ENCODE measurements around the gene CCN5.
"Not testable (repeated sequence)": the region's sequence is repeated elsewhere in the genome, so short reads cannot be mapped to it uniquely, and the experiment has no call there.

The CCN5 gene

DNA sequence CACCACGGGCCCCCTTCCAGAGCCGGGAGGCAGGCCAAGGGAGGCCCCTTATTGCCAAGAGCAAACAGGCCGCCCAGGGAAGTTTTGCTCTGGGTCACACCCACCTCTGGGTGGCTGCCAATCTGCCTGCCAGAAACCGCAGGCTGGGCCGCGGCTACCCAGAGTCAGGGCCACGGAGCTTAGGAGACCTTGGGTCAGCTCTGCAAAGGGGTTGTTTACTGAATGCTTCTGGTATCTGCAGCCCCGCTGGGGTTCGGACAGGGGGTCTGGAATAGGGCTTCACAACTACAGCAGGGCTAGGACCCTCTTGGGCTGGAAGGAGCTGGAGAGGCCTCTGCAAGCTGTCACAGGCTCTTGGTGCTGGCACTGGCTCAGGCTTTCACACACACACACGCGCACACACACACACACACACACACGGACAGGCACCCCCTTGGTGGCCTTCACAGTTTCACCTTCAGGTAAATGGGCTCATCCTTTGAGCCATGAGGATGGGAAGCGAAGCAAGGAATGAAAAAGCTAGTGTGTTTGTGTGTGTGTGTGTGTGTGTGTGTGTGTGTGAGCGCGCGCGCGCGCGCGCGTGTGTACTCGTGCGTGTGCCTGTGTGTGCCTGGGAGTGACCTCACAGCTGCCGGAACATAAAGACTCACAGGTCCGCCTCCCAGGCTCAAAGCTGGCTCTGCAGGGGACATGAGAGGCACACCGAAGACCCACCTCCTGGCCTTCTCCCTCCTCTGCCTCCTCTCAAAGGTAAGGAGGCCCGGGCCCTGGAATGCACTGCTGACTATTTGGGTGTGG lies at the start of gene CCN5:
CCN5 (plus strand) TSS at position 669 of the 798 bp plus-strand sequence; CDS start at position 691, 22 bp downstream.
- Histone ChIP-seq H3K9ac (ENCODE audit: low read depth, low read length) (no peak within 1 kb of the TSS), H3K4me1 (ENCODE audit: control insufficient read depth, insufficient read depth, low read length) (no peaks in the 10 kb centered on the region), H3K9me3 (ENCODE audit: control insufficient read depth, insufficient read depth, low read length) (no peaks in the 10 kb centered on the region), H3K27ac (ENCODE audit: low read depth, low read length) (no peak within 1 kb of the TSS), H3K4me3 (ENCODE audit: low read depth, low read length) (no peak within 1 kb of the TSS), H3K27me3 (ENCODE audit: control insufficient read depth, insufficient read depth, low read length) (no peaks in the 10 kb centered on the region), H3K36me3 (ENCODE audit: control insufficient read depth, insufficient read depth, low read length) (no peaks in the 10 kb centered on the region)

GRCh38 chr20:44666066-44666465 lies 49.1 kb upstream of the CCN5 start:
- H3K36me3 ChIP-seq (ENCODE audit: control insufficient read depth, insufficient read depth, low read length) = no peaks in the 10 kb centered on the region
- no peaks in the 10 kb centered on the region for H3K27me3 ChIP-seq (ENCODE audit: control insufficient read depth, insufficient read depth, low read length)
- H3K4me1 ChIP-seq (ENCODE audit: control insufficient read depth, insufficient read depth, low read length) = no peaks in the 10 kb centered on the region
- H3K27ac ChIP-seq (ENCODE audit: low read depth, low read length) = no peak overlapping the region
- no peak overlapping the region for H3K9ac ChIP-seq (ENCODE audit: low read depth, low read length)
- H3K4me3 ChIP-seq (ENCODE audit: low read depth, low read length) = no peak overlapping the region
- H3K9me3 ChIP-seq (ENCODE audit: control insufficient read depth, insufficient read depth, low read length) = no peaks in the 10 kb centered on the region

GRCh38 chr20:44670851-44671250 lies 44.3 kb upstream of the CCN5 start:
- not testable (repeated sequence) for H3K4me3 ChIP-seq (ENCODE audit: low read depth, low read length); H3K9me3 ChIP-seq (ENCODE audit: control insufficient read depth, insufficient read depth, low read length); H3K27ac ChIP-seq (ENCODE audit: low read depth, low read length); H3K4me1 ChIP-seq (ENCODE audit: control insufficient read depth, insufficient read depth, low read length); H3K9ac ChIP-seq (ENCODE audit: low read depth, low read length); H3K36me3 ChIP-seq (ENCODE audit: control insufficient read depth, insufficient read depth, low read length); H3K27me3 ChIP-seq (ENCODE audit: control insufficient read depth, insufficient read depth, low read length)

- not testable (repeated sequence) for H3K27ac ChIP-seq (ENCODE audit: low read depth, low read length); H3K9ac ChIP-seq (ENCODE audit: low read depth, low read length)
Observed at GRCh38 chr20:44671541-44671940, 43.6 kb upstream of the CCN5 start.

GRCh38 chr20:44672318-44672902 lies 42.8 kb upstream of the CCN5 start:
- not testable (repeated sequence) for H3K4me3 ChIP-seq (ENCODE audit: low read depth, low read length); H3K27ac ChIP-seq (ENCODE audit: low read depth, low read length); H3K9me3 ChIP-seq (ENCODE audit: control insufficient read depth, insufficient read depth, low read length); H3K27me3 ChIP-seq (ENCODE audit: control insufficient read depth, insufficient read depth, low read length); H3K4me1 ChIP-seq (ENCODE audit: control insufficient read depth, insufficient read depth, low read length); H3K9ac ChIP-seq (ENCODE audit: low read depth, low read length); H3K36me3 ChIP-seq (ENCODE audit: control insufficient read depth, insufficient read depth, low read length)

More at GRCh38 chr20:44671541-44671940, 43.6 kb upstream of the CCN5 start:
- not testable (repeated sequence) for H3K27me3 ChIP-seq (ENCODE audit: control insufficient read depth, insufficient read depth, low read length); H3K9me3 ChIP-seq (ENCODE audit: control insufficient read depth, insufficient read depth, low read length); H3K36me3 ChIP-seq (ENCODE audit: control insufficient read depth, insufficient read depth, low read length); H3K4me1 ChIP-seq (ENCODE audit: control insufficient read depth, insufficient read depth, low read length); H3K4me3 ChIP-seq (ENCODE audit: low read depth, low read length)

DNA sequence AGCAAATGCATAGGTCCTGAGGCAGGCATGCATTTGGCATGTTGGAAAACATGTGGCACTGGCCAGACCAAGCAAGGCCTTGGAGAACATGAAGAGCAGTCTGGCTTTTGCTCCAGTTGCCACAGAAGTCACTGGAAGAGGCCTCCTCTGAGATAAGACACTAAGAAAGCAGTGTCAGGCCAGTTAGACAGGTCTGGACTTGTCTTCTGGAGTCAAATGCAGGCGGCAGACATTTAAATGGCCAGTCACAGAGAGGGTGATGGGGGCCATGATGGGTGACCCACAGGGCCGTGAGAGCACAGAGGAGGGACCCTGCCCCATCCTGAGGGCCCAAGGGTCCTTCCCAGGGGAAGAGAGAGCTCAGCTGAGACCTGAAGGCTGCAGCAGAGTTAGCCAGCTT lies 36.9 kb upstream of the CCN5 start:
- Histone ChIP-seq H3K9me3 (ENCODE audit: control insufficient read depth, insufficient read depth, low read length) (no peaks in the 10 kb centered on the region), H3K4me1 (ENCODE audit: control insufficient read depth, insufficient read depth, low read length) (no peaks in the 10 kb centered on the region), H3K9ac (ENCODE audit: low read depth, low read length) (no peak overlapping the region), H3K27ac (ENCODE audit: low read depth, low read length) (no peak overlapping the region), H3K4me3 (ENCODE audit: low read depth, low read length) (no peak overlapping the region), H3K36me3 (ENCODE audit: control insufficient read depth, insufficient read depth, low read length) (no peaks in the 10 kb centered on the region), H3K27me3 (ENCODE audit: control insufficient read depth, insufficient read depth, low read length) (no peaks in the 10 kb centered on the region)

GRCh38 chr20:44678990-44679611 lies 36.1 kb upstream of the CCN5 start:
- Histone ChIP-seq H3K27ac (ENCODE audit: low read depth, low read length) (no peak overlapping the region), H3K4me1 (ENCODE audit: control insufficient read depth, insufficient read depth, low read length) (peaks cover 5% of the 10 kb centered on the region; the same call in 1 of the 2 replicates), H3K9me3 (ENCODE audit: control insufficient read depth, insufficient read depth, low read length) (no peaks in the 10 kb centered on the region), H3K27me3 (ENCODE audit: control insufficient read depth, insufficient read depth, low read length) (no peaks in the 10 kb centered on the region), H3K9ac (ENCODE audit: low read depth, low read length) (no peak overlapping the region), H3K36me3 (ENCODE audit: control insufficient read depth, insufficient read depth, low read length) (no peaks in the 10 kb centered on the region), H3K4me3 (ENCODE audit: low read depth, low read length) (no peak overlapping the region)

- no peaks in the 10 kb centered on the region for H3K36me3 ChIP-seq (ENCODE audit: control insufficient read depth, insufficient read depth, low read length)
- no peak overlapping the region for H3K27ac ChIP-seq (ENCODE audit: low read depth, low read length)
- no peaks in the 10 kb centered on the region for H3K9me3 ChIP-seq (ENCODE audit: control insufficient read depth, insufficient read depth, low read length)
- peaks cover 10% of the 10 kb centered on the region for H3K4me1 ChIP-seq (ENCODE audit: control insufficient read depth, insufficient read depth, low read length)
- H3K4me3 ChIP-seq (ENCODE audit: low read depth, low read length) = no peak overlapping the region
- H3K9ac ChIP-seq (ENCODE audit: low read depth, low read length) = no peak overlapping the region
- H3K27me3 ChIP-seq (ENCODE audit: control insufficient read depth, insufficient read depth, low read length) = no peaks in the 10 kb centered on the region; the same call in 1 of the 2 replicates
Observed at GRCh38 chr20:44681796-44682566, 33.2 kb upstream of the CCN5 start.

DNA sequence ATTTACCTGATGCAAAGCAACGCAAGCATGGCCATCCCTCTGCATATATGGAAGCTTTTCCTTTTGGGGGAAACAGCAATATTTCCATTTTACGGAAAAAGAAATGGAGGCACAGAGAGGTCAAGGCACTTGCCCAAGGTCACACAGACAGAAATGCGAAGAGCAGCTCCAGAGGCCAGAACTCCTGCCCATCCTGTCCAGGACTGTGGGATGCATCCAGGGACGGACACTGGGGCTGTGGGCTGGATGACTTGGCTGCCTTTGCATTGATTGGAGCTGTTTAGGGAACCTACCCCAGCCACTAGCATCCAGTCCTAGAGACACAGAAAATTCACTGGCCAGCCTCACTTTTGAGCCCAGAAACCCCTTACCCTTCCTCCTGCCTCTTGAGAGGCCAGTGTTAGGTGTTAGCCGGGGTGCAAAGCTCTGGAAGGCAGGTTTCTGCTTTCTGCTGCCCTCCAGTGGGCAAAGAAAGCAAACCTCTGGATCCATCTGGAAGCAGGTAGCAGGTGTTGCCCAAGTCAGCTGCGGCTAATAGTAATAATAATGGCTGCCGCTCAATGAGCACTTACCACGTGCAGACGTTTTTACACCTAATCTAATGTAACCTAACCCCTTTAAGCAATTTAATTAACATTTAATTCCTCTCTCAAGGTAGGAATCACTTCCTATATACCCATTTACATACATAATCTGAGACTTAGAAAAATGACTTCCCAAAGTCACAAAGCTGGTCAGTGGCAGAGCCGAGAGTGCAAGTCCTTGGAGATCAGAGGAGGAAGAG lies 31.7 kb upstream of the CCN5 start:
- Histone ChIP-seq H3K4me1 (ENCODE audit: control insufficient read depth, insufficient read depth, low read length) (peaks cover 10% of the 10 kb centered on the region), H3K9me3 (ENCODE audit: control insufficient read depth, insufficient read depth, low read length) (no peaks in the 10 kb centered on the region), H3K9ac (ENCODE audit: low read depth, low read length) (no peak overlapping the region), H3K4me3 (ENCODE audit: low read depth, low read length) (no peak overlapping the region), H3K36me3 (ENCODE audit: control insufficient read depth, insufficient read depth, low read length) (no peaks in the 10 kb centered on the region), H3K27ac (ENCODE audit: low read depth, low read length) (no peak overlapping the region), H3K27me3 (ENCODE audit: control insufficient read depth, insufficient read depth, low read length) (no peaks in the 10 kb centered on the region; the same call in 1 of the 2 replicates)
